CD4-positive, CD25-positive, alpha-beta regulatory T cell (primary cell): ENCODE measurements around the gene GAMT. TPM values are rescaled to one million over a fixed set of nuclear protein-coding genes. Genes with fewer than 3 reads are reported as not detected.

Experiments
- ATAC-seq, 2 donors: fragments of 150-1000 bp; cut with Tn5 transposase; one replicate each; pipeline ENCODE4 v1.10.0; 2021; ENCODE audit warnings: low read depth in 2 of 2, moderate number of reproducible peaks in 2 of 2, moderate library complexity in 1 of 2
- DNase-seq, 3 donors: peaks; one replicate each; pipeline versions ENCODE4 v3.0.0 to v3.0.0-alpha.2; 2012 to 2022; ENCODE audit warnings: mixed read lengths in 1 of 3
- H3K27ac ChIP-seq: one replicate; pipeline ENCODE4 v1.7.0; 2013; ENCODE audit warnings: mild to moderate bottlenecking, low read length; ENCODE audit not compliant: insufficient read depth, poor library complexity, severe bottlenecking
- H3K27me3 ChIP-seq: one replicate; pipeline ENCODE4 v1.7.0; 2013; ENCODE audit warnings: low read length; ENCODE audit not compliant: control insufficient read depth, insufficient read depth
- H3K36me3 ChIP-seq: one replicate; pipeline ENCODE4 v1.7.0; 2013; ENCODE audit warnings: mild to moderate bottlenecking, low read length, moderate library complexity; ENCODE audit not compliant: control insufficient read depth, insufficient read depth
- H3K4me1 ChIP-seq: 2 replicates; pipeline ENCODE4 v1.7.0; 2013; ENCODE audit warnings: mild to moderate bottlenecking, low read length; ENCODE audit not compliant: insufficient read depth, control insufficient read depth, poor library complexity, severe bottlenecking
- H3K4me3 ChIP-seq: one replicate; pipeline ENCODE4 v1.7.0; 2013; ENCODE audit warnings: low read depth, mild to moderate bottlenecking, low read length, moderate library complexity
- H3K9me3 ChIP-seq, 2 experiments: 1 replicate in 1 of 2; 2 replicates in 1 of 2; pipeline ENCODE4 v1.7.0; 2013; ENCODE audit warnings: low read length in 2 of 2, mild to moderate bottlenecking in 1 of 2, moderate library complexity in 1 of 2; ENCODE audit not compliant: control insufficient read depth in 2 of 2
- H3K27ac Mint-ChIP-seq, 3 donors: one replicate each; pipeline ENCODE4 v1.8.0; 2020 to 2022; ENCODE audit warnings: mild to moderate bottlenecking in 3 of 3, mixed read lengths in 3 of 3, moderate library complexity in 2 of 3
- H3K27me3 Mint-ChIP-seq: one replicate; pipeline ENCODE4 v1.8.0; 2022; ENCODE audit warnings: mild to moderate bottlenecking, mixed read lengths
- H3K36me3 Mint-ChIP-seq: one replicate; pipeline ENCODE4 v1.8.0; 2020; ENCODE audit warnings: mixed read lengths
- H3K4me1 Mint-ChIP-seq, 4 donors: one replicate each; pipeline ENCODE4 v1.8.0; 2020 to 2022; ENCODE audit warnings: mixed read lengths in 4 of 4, mild to moderate bottlenecking in 1 of 4
- H3K4me3 Mint-ChIP-seq, 4 donors: one replicate each; pipeline ENCODE4 v1.8.0; 2020 to 2022; ENCODE audit warnings: mild to moderate bottlenecking in 4 of 4, mixed read lengths in 4 of 4, moderate library complexity in 3 of 4
- H3K9me3 Mint-ChIP-seq, 7 donors: one replicate each; pipeline ENCODE4 v1.8.0; 2020 to 2022; ENCODE audit warnings: mixed read lengths in 7 of 7, mild to moderate bottlenecking in 3 of 7, moderate library complexity in 2 of 7
- polyA plus RNA-seq, 4 donors: library from polyadenylated mRNA; unstranded; fragments of 300-500 nt; fragmentation: Illumina TruSeq; gene quantifications; one replicate each; pipeline ENCODE4 v1.2.3, GENCODE V29; 2021
- total RNA-seq: library from RNA; stranded (reverse); gene quantifications from one replicate; pipeline ENCODE4 v1.2.3, GENCODE V29; 2022

Gene GAMT
- total and polyA plus RNA-seq, 5 donors from 2014 or later = 6.7 to 20.2 (median 12.9) TPM

DNA sequence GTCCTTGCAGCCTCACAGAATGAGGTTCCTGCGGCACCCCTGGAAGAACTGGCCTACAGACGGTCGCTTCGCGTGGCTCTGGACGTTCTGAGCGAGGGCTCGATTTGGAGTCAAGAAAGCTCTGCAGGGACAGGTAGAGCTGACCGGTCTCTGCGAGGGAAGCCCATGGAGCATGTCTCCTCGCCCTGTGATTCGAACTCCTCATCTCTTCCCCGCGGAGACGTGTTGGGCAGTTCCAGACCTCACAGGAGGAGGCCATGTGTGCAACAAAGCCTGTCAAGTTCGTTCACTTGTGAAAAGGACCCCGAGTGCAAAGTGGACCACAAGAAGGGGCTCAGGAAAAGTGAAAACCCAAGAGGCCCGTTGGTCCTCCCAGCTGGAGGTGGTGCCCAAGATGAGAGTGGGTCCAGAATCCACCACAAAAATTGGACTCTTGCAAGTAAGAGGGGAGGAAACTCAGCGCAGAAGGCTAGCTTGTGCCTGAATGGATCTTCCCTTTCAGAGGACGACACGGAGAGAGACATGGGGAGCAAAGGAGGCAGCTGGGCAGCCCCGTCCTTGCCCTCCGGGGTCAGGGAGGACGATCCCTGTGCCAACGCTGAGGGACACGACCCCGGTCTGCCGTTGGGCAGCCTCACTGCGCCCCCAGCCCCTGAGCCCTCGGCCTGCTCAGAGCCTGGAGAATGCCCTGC, 41.1 kb downstream of the GAMT start:
- H3K27ac Mint-ChIP-seq = no peak overlapping the region
- peaks cover 15 to 45% (median 22%) of the 10 kb centered on the region in 4 donors for H3K4me1 Mint-ChIP-seq
- Histone ChIP-seq H3K4me1 (peaks cover 27% of the 10 kb centered on the region), H3K4me3 (no peak overlapping the region), H3K9me3 (no peaks in the 10 kb centered on the region), H3K27me3 (no peaks in the 10 kb centered on the region), H3K27ac (no peak overlapping the region), H3K36me3 (peaks cover 29% of the 10 kb centered on the region)
- peaks cover 30% of the 10 kb centered on the region for H3K36me3 Mint-ChIP-seq
- H3K9me3 Mint-ChIP-seq = no peaks in the 10 kb centered on the region
- no peak overlapping the region for H3K4me3 Mint-ChIP-seq
- no peaks in the 10 kb centered on the region for H3K27me3 Mint-ChIP-seq
- ATAC-seq (no peak), DNase-seq (no peak)

DNA sequence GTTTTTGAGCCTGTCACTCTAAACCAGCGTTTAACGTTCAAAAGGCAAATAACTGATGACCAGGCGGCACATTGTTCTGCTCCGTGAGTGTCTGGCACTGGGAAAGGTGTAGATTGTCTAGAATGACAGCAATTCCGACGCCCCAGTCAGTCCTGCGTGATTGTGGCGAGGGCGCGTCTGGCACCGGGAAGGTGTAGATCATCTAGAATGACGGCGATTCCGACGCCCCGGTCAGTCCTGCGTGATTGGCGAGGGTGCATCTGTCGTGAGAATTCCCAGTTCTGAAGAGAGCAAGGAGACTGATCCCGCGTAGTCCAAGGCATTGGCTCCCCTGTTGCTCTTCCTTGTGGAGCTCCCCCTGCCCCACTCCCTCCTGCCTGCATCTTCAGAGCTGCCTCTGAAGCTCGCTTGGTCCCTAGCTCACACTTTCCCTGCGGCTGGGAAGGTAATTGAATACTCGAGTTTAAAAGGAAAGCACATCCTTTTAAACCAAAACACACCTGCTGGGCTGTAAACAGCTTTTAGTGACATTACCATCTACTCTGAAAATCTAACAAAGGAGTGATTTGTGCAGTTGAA, 43.7 kb downstream of the GAMT start:
- H3K4me3 Mint-ChIP-seq = peak overlapping the region in 3 of 4 donors; percentile 24 to 62 (median 27)
- no peak for DNase-seq
- H3K9me3 ChIP-seq = no peaks in the 10 kb centered on the region
- H3K4me3 ChIP-seq = no peak overlapping the region
- H3K27me3 Mint-ChIP-seq = no peaks in the 10 kb centered on the region
- H3K27me3 ChIP-seq = no peaks in the 10 kb centered on the region
- no peak overlapping the region for H3K27ac ChIP-seq
- H3K4me1 Mint-ChIP-seq = peaks cover 7 to 29% (median 13%) of the 10 kb centered on the region in 4 donors
- H3K36me3 ChIP-seq = peaks cover 29% of the 10 kb centered on the region
- peaks cover 30% of the 10 kb centered on the region for H3K36me3 Mint-ChIP-seq
- H3K4me1 ChIP-seq = peaks cover 20% of the 10 kb centered on the region
- H3K27ac Mint-ChIP-seq = no peak overlapping the region
- ATAC-seq = no peak
- no peaks in the 10 kb centered on the region for H3K9me3 Mint-ChIP-seq

DNA sequence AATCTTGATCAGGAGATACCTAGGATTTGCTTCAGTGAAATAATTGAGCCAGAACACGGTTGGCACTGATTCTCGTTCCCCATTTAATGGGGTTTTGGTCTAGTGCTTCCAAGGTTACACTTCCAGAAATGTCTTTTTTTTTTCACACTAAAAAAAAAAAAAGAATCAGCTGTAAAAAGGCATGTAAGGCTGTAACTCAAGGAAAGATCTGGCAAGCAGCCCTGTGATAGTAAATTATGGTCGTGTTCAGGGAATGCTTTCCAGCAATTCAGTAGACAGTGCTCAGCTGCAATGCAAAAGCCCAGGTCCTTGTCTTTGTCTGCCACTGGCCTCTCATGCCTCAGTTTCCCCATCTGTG, 44.9 kb downstream of the GAMT start:
- ATAC-seq (no peak), DNase-seq (no peak)
- Mint-ChIP-seq H3K9me3 (no peaks in the 10 kb centered on the region), H3K27ac (no peak overlapping the region), H3K4me3 (peak overlapping the region; percentile 82 to 94 (median 90)), H3K27me3 (no peaks in the 10 kb centered on the region), H3K36me3 (peaks cover 26% of the 10 kb centered on the region), H3K4me1 (peaks cover 5 to 24% (median 13%) of the 10 kb centered on the region in 4 donors)
- H3K27ac ChIP-seq = no peak overlapping the region
- H3K27me3 ChIP-seq = no peaks in the 10 kb centered on the region
- H3K4me1 ChIP-seq = peaks cover 18% of the 10 kb centered on the region
- peaks cover 29% of the 10 kb centered on the region for H3K36me3 ChIP-seq
- no peaks in the 10 kb centered on the region for H3K9me3 ChIP-seq
- no peak overlapping the region for H3K4me3 ChIP-seq

DNA sequence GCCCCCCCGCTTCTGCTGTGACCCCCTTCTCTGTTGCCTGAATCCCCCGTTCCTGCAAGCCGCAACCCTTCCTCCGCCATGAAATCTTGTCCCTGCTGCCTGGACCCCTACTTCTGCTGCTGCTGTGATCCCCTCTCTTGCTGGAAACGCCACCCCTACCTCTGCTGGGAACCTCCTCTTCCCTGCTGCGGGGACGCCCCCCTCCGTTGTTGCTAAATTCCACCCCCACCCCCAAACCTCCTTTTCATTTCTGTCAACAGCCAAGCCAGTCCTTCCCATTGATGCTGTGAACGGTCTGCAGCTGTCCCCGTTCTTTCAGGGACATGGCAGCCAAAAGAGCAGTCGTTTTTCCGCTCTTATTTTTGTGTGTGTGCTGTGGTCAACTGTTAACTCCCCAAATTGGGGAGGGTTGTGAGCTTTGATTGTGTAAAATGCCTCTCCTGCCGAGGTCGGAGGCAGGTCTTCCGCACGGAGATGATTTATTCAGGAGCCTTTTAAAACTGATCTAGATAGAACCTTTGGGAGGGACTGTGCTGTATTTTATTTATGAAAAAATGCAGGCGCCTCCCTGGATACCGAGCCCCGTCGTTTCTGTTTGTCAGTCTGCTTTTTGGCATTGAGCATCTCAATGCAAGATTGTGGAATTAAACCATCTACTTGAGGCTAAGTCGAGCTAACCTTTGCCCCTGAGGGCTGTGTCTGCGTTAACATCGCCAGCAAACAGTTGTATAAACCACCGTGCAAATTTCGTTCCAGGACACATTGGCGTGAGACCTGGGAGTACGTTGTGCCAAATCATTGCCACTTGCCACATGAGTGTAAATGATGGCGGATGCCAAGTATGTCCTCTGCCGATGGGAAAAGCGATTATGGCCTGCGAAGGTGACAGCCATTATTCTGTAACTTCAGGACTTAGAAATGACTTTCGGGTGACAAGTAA, 45.5 kb downstream of the GAMT start:
- DNase-seq (no peak), ATAC-seq (no peak)
- peak overlapping the region; percentile 24 for H3K4me3 ChIP-seq
- H3K4me1 ChIP-seq = peaks cover 18% of the 10 kb centered on the region
- H3K4me3 Mint-ChIP-seq = peak overlapping the region; percentile 82 to 94 (median 90)
- H3K9me3 Mint-ChIP-seq = no peaks in the 10 kb centered on the region
- peaks cover 5 to 22% (median 13%) of the 10 kb centered on the region in 4 donors for H3K4me1 Mint-ChIP-seq
- peaks cover 27% of the 10 kb centered on the region for H3K36me3 ChIP-seq
- no peaks in the 10 kb centered on the region for H3K9me3 ChIP-seq
- peaks cover 26% of the 10 kb centered on the region for H3K36me3 Mint-ChIP-seq
- no peaks in the 10 kb centered on the region for H3K27me3 ChIP-seq
- peak overlapping the region in 2 of 3 donors; percentile 86 to 90 for H3K27ac Mint-ChIP-seq
- peaks cover under 1% of the 10 kb centered on the region for H3K27me3 Mint-ChIP-seq
- H3K27ac ChIP-seq = no peak overlapping the region

DNA sequence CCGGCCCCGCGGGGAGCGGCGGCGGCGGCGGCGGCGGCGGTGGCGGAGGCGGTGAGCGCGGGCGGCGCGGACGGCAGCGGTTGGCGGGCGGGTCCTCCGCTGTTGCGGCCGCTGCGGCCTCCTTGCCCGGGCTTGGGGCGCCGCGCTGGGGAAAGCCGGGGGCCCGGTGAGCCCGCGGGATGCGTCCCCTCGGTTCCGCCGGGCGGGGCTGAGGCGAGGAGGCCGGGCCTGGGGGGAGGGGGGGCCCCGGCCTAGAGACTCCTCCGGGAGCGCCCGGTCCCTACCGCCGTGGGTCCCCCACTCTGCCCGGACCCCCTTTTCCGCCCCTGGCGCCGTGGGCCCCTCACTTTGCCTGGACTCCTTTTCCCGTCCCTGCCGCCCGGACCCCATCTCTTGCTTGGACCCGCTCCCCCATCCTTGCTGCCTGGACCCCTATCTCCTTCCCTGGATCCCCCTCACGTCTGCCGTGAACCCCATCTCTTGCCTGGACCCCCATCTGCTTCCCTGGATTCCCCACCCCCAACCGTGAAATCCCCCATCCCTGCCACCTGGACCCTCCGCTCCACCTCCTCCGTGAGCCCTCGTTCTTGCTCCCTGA, 46.3 kb downstream of the GAMT start:
- H3K9me3 Mint-ChIP-seq = no peaks in the 10 kb centered on the region
- Histone ChIP-seq H3K4me3 (peak overlapping the region; percentile 24), H3K27ac (peak overlapping the region; percentile 55), H3K36me3 (peaks cover 20% of the 10 kb centered on the region), H3K27me3 (no peaks in the 10 kb centered on the region), H3K9me3 (no peaks in the 10 kb centered on the region), H3K4me1 (peaks cover 18% of the 10 kb centered on the region)
- H3K27me3 Mint-ChIP-seq = peaks cover 4% of the 10 kb centered on the region
- ATAC-seq (peak; percentile 38 to 48), DNase-seq (no peak)
- H3K27ac Mint-ChIP-seq = peak overlapping the region in 2 of 3 donors; percentile 86 to 90
- H3K36me3 Mint-ChIP-seq = peaks cover 23% of the 10 kb centered on the region
- peaks cover 5 to 22% (median 13%) of the 10 kb centered on the region in 4 donors for H3K4me1 Mint-ChIP-seq
- peak overlapping the region; percentile 82 to 94 (median 90) for H3K4me3 Mint-ChIP-seq

DNA sequence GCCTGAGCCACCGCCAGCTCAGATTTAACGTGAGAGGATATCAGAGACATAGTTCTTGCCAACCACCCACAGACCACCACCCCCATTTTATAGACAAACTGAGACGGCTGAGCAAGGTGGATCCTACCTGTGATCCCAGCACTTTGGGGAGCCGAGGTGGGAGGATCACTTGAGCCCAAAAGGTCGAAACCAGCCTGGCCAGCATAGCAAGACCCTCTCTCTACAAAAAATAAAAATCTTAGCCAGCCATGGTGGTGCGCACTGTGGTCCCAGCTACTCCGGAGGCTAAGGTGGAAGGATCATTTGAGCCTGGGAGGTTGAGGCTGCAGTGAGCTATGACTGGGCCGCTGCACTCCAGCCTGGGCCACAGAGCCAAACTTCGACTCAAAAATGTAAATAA, 48.2 kb downstream of the GAMT start:
- Histone ChIP-seq H3K27me3 (no peaks in the 10 kb centered on the region), H3K27ac (no peak overlapping the region), H3K36me3 (peaks cover 6% of the 10 kb centered on the region), H3K4me3 (no peak overlapping the region), H3K9me3 (no peaks in the 10 kb centered on the region), H3K4me1 (peaks cover 18% of the 10 kb centered on the region)
- peaks cover 5 to 21% (median 13%) of the 10 kb centered on the region in 4 donors for H3K4me1 Mint-ChIP-seq
- no peak for ATAC-seq
- DNase-seq = no peak
- no peak overlapping the region for H3K27ac Mint-ChIP-seq
- H3K27me3 Mint-ChIP-seq = peaks cover 4% of the 10 kb centered on the region
- H3K9me3 Mint-ChIP-seq = no peaks in the 10 kb centered on the region
- H3K4me3 Mint-ChIP-seq = peak overlapping the region; percentile 30 to 91 (median 70)
- peaks cover 13% of the 10 kb centered on the region for H3K36me3 Mint-ChIP-seq

DNA sequence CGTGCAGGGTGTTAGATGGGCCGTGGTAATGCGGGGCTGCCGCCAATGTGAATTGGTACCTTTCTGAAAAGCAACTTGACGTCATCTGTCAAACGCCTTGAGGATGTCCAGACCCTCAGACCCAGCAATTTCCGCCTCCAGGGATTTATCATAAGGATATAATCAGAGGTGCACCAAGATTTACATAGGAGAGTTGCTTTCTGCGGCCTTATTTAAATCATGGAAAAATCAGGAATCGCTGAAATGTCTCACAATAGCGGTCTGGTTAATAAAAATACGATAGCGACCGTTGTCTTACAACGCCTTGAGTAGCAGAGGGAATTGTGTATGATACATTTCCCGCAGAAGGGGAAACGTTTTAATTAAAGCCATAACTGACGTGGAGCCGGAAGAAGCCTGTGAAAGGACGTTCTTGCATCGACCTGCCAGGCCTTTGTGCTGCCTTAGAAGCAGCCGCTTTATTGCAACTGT, 49.9 kb downstream of the GAMT start:
- Histone ChIP-seq H3K27me3 (no peaks in the 10 kb centered on the region), H3K4me3 (no peak overlapping the region), H3K4me1 (peaks cover 18% of the 10 kb centered on the region), H3K27ac (no peak overlapping the region), H3K9me3 (no peaks in the 10 kb centered on the region), H3K36me3 (no peaks in the 10 kb centered on the region)
- no peaks in the 10 kb centered on the region for H3K36me3 Mint-ChIP-seq
- H3K27me3 Mint-ChIP-seq = peaks cover 4% of the 10 kb centered on the region
- no peak for DNase-seq
- no peak overlapping the region for H3K27ac Mint-ChIP-seq
- ATAC-seq = no peak
- H3K9me3 Mint-ChIP-seq = no peaks in the 10 kb centered on the region
- H3K4me3 Mint-ChIP-seq = peak overlapping the region; percentile 15 to 74 (median 48)
- H3K4me1 Mint-ChIP-seq = peaks cover 5 to 15% (median 7%) of the 10 kb centered on the region in 4 donors
